ENCODE data around the gene BSN. TPM values are rescaled to one million over a fixed set of nuclear protein-coding genes. Genes with fewer than 3 reads are reported as not detected.

Gene BSN
- total and polyA plus RNA-seq, 2 donors (not counting 1 experiment from before 2014, with no cell fraction given): 0.03 to 0.20 TPM

- TF ChIP-seq EZH2 (IDR thresholded peaks at IDR 0.05; ENCODE audit: borderline replicate concordance, insufficient read depth, low read depth, low read length, poor library complexity, severe bottlenecking) (no peak), CTCF (IDR thresholded peaks at IDR 0.05) (no peak)
- Histone ChIP-seq H3K4me2 (replicated peaks; ENCODE audit: low read depth, low read length, poor library complexity, severe bottlenecking) (no peak overlapping the region), H3K27me3 (replicated peaks in 1 of 4; ENCODE audit: control extremely low read depth in 1 of 4, control insufficient read depth in 3 of 4, insufficient read depth in 4 of 4, low read length in 3 of 4) (peaks cover 0 to 5% (median 0%) of the 10 kb centered on the region in 4 experiments), H3K36me3 (replicated peaks in 1 of 2; ENCODE audit: control extremely low read depth in 1 of 2, control insufficient read depth in 1 of 2, extremely low read depth in 1 of 2, insufficient read depth in 2 of 2, low read length in 1 of 2) (no peaks in the 10 kb centered on the region), H3K9ac (ENCODE audit: low read length) (no peak overlapping the region), H3K27ac (ENCODE audit: low read length in 2 of 2) (no peak overlapping the region), H3K79me2 (ENCODE audit: control insufficient read depth, insufficient read depth, low read length) (no peaks in the 10 kb centered on the region), H3K9me3 (ENCODE audit: control extremely low read depth in 1 of 3, control insufficient read depth in 2 of 3, insufficient read depth in 1 of 3, low read length in 2 of 3) (peaks cover 0 to 5% (median 0%) of the 10 kb centered on the region in 3 donors), H4K20me1 (ENCODE audit: control insufficient read depth, insufficient read depth, low read length, poor library complexity, severe bottlenecking) (no peaks in the 10 kb centered on the region), H3K4me3 (ENCODE audit: control extremely low read depth in 1 of 5, extremely low read depth in 1 of 5, insufficient read depth in 1 of 5, low read depth in 2 of 5, low read length in 4 of 5) (no peak overlapping the region), H3K4me1 (ENCODE audit: control insufficient read depth in 2 of 2, insufficient read depth in 2 of 2, low read length in 2 of 2) (peaks cover 0 to 11% of the 10 kb centered on the region in 2 donors), H2AFZ (ENCODE audit: insufficient read depth, low read depth, low read length, poor library complexity, severe bottlenecking) (no peak overlapping the region)
- CTCF ChIA-PET: no interaction called here
- 93% methylated on average over 1 of the region's 2 CpGs for WGBS (ENCODE audit: insufficient coverage)
- DNase-seq (no peak), ATAC-seq (ENCODE audit: low read depth) (no peak)
- peaks cover 5% of the 10 kb centered on the region for H3K27me3 Mint-ChIP-seq
- H3K4me3 Mint-ChIP-seq: no peak overlapping the region
- no peaks in the 10 kb centered on the region for H3K9me3 Mint-ChIP-seq (ENCODE audit: insufficient read depth)
- POLR2A ChIA-PET: no interaction called here
- H3K27ac Mint-ChIP-seq: no peak overlapping the region
- intact Hi-C loops (cut with micrococcal nuclease): no loop called here
- peaks cover 4% of the 10 kb centered on the region for H3K4me1 Mint-ChIP-seq
Measured at GRCh38 chr3:49658711-49659110, 104.4 kb downstream of the BSN start.

- TF ChIP-seq EZH2 (IDR thresholded peaks at IDR 0.05; ENCODE audit: borderline replicate concordance, insufficient read depth, low read depth, low read length, poor library complexity, severe bottlenecking) (no peak), CTCF (IDR thresholded peaks at IDR 0.05) (no peak)
Measured at GRCh38 chr3:49659756-49660155, 105.5 kb downstream of the BSN start.

More at GRCh38 chr3:49659756-49660155, 105.5 kb downstream of the BSN start:
- Mint-ChIP-seq H3K9me3 (ENCODE audit: insufficient read depth) (no peaks in the 10 kb centered on the region), H3K27me3 (peaks cover 5% of the 10 kb centered on the region), H3K4me3 (no peak overlapping the region), H3K27ac (no peak overlapping the region), H3K4me1 (peaks cover 3% of the 10 kb centered on the region)
- ChIA-PET POLR2A (no interaction called here), CTCF (no interaction called here)
- WGBS (ENCODE audit: insufficient coverage): 72% methylated on average over 4 of the region's 4 CpGs
- Histone ChIP-seq H2AFZ (ENCODE audit: insufficient read depth, low read depth, low read length, poor library complexity, severe bottlenecking) (no peak overlapping the region), H3K9me3 (ENCODE audit: control extremely low read depth in 1 of 3, control insufficient read depth in 2 of 3, insufficient read depth in 1 of 3, low read length in 2 of 3) (peaks cover 0 to 5% (median 0%) of the 10 kb centered on the region in 3 donors), H3K4me2 (replicated peaks; ENCODE audit: low read depth, low read length, poor library complexity, severe bottlenecking) (no peak overlapping the region), H3K27me3 (replicated peaks in 1 of 4; ENCODE audit: control extremely low read depth in 1 of 4, control insufficient read depth in 3 of 4, insufficient read depth in 4 of 4, low read length in 3 of 4) (peaks cover 0 to 5% (median 0%) of the 10 kb centered on the region in 4 experiments), H3K4me3 (ENCODE audit: control extremely low read depth in 1 of 5, extremely low read depth in 1 of 5, insufficient read depth in 1 of 5, low read depth in 2 of 5, low read length in 4 of 5) (no peak overlapping the region), H3K4me1 (ENCODE audit: control insufficient read depth in 2 of 2, insufficient read depth in 2 of 2, low read length in 2 of 2) (peaks cover 0 to 9% of the 10 kb centered on the region in 2 donors), H4K20me1 (ENCODE audit: control insufficient read depth, insufficient read depth, low read length, poor library complexity, severe bottlenecking) (no peaks in the 10 kb centered on the region), H3K27ac (ENCODE audit: low read length in 2 of 2) (no peak overlapping the region), H3K36me3 (replicated peaks in 1 of 2; ENCODE audit: control extremely low read depth in 1 of 2, control insufficient read depth in 1 of 2, extremely low read depth in 1 of 2, insufficient read depth in 2 of 2, low read length in 1 of 2) (no peaks in the 10 kb centered on the region), H3K9ac (ENCODE audit: low read length) (no peak overlapping the region), H3K79me2 (ENCODE audit: control insufficient read depth, insufficient read depth, low read length) (no peaks in the 10 kb centered on the region)
- ATAC-seq (ENCODE audit: low read depth): no peak
- intact Hi-C loops (cut with micrococcal nuclease): no loop called here
- no peak for DNase-seq
